DND-41 (cell line): ENCODE results near the gene BEST3.

Experiments
- ATAC-seq: fragments of 200-7000 bp; cut with Tn5 transposase; 3 replicates; pipeline ENCODE4 v1.9.1; 2021; ENCODE audit warnings: low read depth; ENCODE audit not compliant: insufficient read depth
- DNase-seq: peaks from one replicate; pipeline ENCODE4 v3.0.0-alpha.2; 2020
- H2AFZ ChIP-seq: 2 replicates; pipeline ENCODE4 v1.6.0; 2012; ENCODE audit warnings: low read depth, low read length
- H3K27ac ChIP-seq: 2 replicates; pipeline ENCODE4 v1.5.1; 2012; ENCODE audit warnings: low read length, inconsistent platforms
- H3K27me3 ChIP-seq: fragments of 200-600 bp; sonication (generic); 2 replicates; pipeline ENCODE4 v1.6.0; 2012; ENCODE audit warnings: low read length, mild to moderate bottlenecking, inconsistent platforms; ENCODE audit not compliant: insufficient read depth, poor library complexity
- H3K36me3 ChIP-seq: 2 replicates; pipeline ENCODE4 v1.5.1; 2012; ENCODE audit warnings: low read length, inconsistent platforms; ENCODE audit not compliant: insufficient read depth
- H3K4me1 ChIP-seq: 2 replicates; pipeline ENCODE4 v1.5.1; 2012; ENCODE audit warnings: mild to moderate bottlenecking, low read length; ENCODE audit not compliant: insufficient read depth
- H3K4me2 ChIP-seq: 2 replicates; pipeline ENCODE4 v1.6.0; 2012; ENCODE audit warnings: mild to moderate bottlenecking, moderate library complexity, low read length, inconsistent platforms; ENCODE audit not compliant: insufficient read depth
- H3K4me3 ChIP-seq, 2 experiments: fragments of 200-600 bp in 1 of 2; shearing (Covaris generic) in 1 of 2; 2 replicates each; pipeline ENCODE4 v1.5.1; 2012 to 2016; ENCODE audit warnings: inconsistent platforms in 2 of 2, low read length in 2 of 2, mild to moderate bottlenecking in 2 of 2, low read depth in 1 of 2, moderate library complexity in 1 of 2
- H3K79me2 ChIP-seq: 2 replicates; pipeline ENCODE4 v1.6.0; 2012; ENCODE audit warnings: low read length, inconsistent platforms; ENCODE audit not compliant: insufficient read depth
- H3K9ac ChIP-seq: 2 replicates; pipeline ENCODE4 v1.6.0; 2012; ENCODE audit warnings: low read depth, mild to moderate bottlenecking, inconsistent platforms, low read length, moderate library complexity
- H3K9me3 ChIP-seq: 2 replicates; pipeline ENCODE4 v1.5.1; 2012; ENCODE audit warnings: low read length, moderate library complexity, mild to moderate bottlenecking, inconsistent platforms; ENCODE audit not compliant: insufficient read depth, severe bottlenecking
- H4K20me1 ChIP-seq: 2 replicates; pipeline ENCODE4 v1.6.0; 2012; ENCODE audit warnings: low read length; ENCODE audit not compliant: insufficient read depth
- EZH2 ChIP-seq: IDR thresholded peaks from 3 replicates; pipeline ENCODE4 v1.6.1; 2012; ENCODE audit warnings: borderline replicate concordance, low read depth, mild to moderate bottlenecking, moderate library complexity, low read length, inconsistent platforms; ENCODE audit not compliant: severe bottlenecking
- TF ChIP-seq, protein P1 (sequence below): IDR thresholded peaks from 2 replicates; pipeline ENCODE4 v1.5.1; 2012; ENCODE audit warnings: borderline replicate concordance, low read length, moderate library complexity, mild to moderate bottlenecking; ENCODE audit not compliant: poor library complexity, severe bottlenecking; ENCODE audit errors: extremely low read depth

Gene BEST3

DNA sequence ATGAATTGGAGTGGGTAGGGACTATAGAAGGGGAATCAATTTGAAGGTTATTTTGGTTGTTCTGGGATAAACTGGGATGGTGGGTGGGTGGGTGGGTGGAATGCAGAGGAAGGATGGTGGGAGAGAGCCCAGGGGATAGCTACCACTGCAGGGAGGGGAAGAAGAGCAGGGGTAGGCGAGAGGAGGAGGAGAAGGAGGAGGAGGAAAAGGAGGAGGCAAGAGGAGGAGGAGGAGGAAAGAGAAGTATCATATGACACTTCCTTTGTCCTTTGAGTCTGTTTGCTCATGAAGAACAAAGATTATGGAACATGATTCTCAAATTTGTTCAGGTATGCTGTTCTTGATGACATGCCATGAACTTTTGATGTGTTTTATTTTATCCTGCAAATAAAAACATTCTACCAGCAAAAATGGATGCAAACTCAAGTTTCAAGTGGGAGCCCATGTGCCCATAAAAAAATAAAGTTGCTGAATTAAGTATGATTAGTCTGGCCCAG, 4.1 kb upstream of the BEST3 start:
- DNase-seq (no peak), ATAC-seq (no peak)
- H2AFZ ChIP-seq = no peak overlapping the region
- TF ChIP-seq, protein P1, sequence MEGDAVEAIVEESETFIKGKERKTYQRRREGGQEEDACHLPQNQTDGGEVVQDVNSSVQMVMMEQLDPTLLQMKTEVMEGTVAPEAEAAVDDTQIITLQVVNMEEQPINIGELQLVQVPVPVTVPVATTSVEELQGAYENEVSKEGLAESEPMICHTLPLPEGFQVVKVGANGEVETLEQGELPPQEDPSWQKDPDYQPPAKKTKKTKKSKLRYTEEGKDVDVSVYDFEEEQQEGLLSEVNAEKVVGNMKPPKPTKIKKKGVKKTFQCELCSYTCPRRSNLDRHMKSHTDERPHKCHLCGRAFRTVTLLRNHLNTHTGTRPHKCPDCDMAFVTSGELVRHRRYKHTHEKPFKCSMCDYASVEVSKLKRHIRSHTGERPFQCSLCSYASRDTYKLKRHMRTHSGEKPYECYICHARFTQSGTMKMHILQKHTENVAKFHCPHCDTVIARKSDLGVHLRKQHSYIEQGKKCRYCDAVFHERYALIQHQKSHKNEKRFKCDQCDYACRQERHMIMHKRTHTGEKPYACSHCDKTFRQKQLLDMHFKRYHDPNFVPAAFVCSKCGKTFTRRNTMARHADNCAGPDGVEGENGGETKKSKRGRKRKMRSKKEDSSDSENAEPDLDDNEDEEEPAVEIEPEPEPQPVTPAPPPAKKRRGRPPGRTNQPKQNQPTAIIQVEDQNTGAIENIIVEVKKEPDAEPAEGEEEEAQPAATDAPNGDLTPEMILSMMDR = no peak
- no peak for TF ChIP-seq EZH2
- no peaks in the 10 kb centered on the region for H3K79me2 ChIP-seq
- no peaks in the 10 kb centered on the region for H3K4me1 ChIP-seq
- H3K9ac ChIP-seq = no peak overlapping the region
- no peak overlapping the region for H3K4me3 ChIP-seq
- H3K27me3 ChIP-seq = no peaks in the 10 kb centered on the region
- no peaks in the 10 kb centered on the region for H3K36me3 ChIP-seq
- no peaks in the 10 kb centered on the region for H4K20me1 ChIP-seq
- no peak overlapping the region for H3K27ac ChIP-seq
- H3K4me2 ChIP-seq = no peak overlapping the region
- no peaks in the 10 kb centered on the region for H3K9me3 ChIP-seq

DNA sequence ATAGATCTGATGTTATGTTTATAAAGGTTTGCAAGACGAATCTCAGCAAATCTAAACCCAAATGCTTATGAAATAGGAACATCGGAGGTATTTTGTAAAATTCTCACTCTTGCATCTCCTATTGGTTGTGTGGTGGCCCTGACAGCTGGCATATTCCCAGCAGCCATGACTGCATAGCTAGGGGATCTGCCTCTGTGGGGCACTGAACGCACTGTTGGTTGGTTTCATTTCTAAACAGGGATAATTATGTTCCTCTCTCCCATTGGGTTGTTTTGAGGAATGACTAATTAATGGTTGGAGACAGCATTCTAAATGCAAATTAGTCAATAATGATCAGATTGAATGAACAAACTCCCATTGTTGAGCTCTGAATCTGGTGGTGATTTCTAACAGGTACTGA, 2.7 kb upstream of the BEST3 start:
- TF ChIP-seq EZH2 = no peak
- TF ChIP-seq, protein P1 = no peak
- peaks cover 5% of the 10 kb centered on the region for H3K27me3 ChIP-seq
- H3K9ac ChIP-seq = no peak overlapping the region
- no peaks in the 10 kb centered on the region for H3K9me3 ChIP-seq
- H3K36me3 ChIP-seq = no peaks in the 10 kb centered on the region
- DNase-seq (no peak), ATAC-seq (no peak)
- H4K20me1 ChIP-seq = no peaks in the 10 kb centered on the region
- no peaks in the 10 kb centered on the region for H3K79me2 ChIP-seq
- no peak overlapping the region for H3K4me3 ChIP-seq
- no peak overlapping the region for H2AFZ ChIP-seq
- no peaks in the 10 kb centered on the region for H3K4me1 ChIP-seq
- no peak overlapping the region for H3K27ac ChIP-seq
- H3K4me2 ChIP-seq = no peak overlapping the region

DNA sequence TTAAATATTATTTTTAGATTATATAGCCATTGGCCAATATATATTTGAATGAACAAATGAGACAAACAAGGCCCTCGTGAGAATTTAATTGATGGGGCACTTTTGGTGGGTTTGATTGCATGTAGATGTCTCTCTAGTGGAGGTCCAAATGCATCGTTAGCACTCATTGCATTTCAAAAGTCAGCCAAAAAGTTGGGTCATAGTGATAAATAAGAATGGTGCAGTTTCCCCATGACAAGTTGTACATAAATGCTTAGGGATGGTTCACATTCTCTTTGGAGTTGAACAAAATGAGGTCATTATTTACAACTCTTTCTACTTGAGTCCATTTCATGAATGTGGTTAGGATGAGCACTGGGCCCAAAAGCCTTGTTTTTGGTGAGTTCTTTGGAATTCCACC, 1.0 kb downstream of the BEST3 start:
- ATAC-seq = no peak
- H3K27me3 ChIP-seq = peaks cover 10% of the 10 kb centered on the region
- H3K27ac ChIP-seq = no peak overlapping the region
- TF ChIP-seq EZH2 = no peak
- TF ChIP-seq, protein P1 = no peak
- no peak overlapping the region for H3K4me3 ChIP-seq
- H3K36me3 ChIP-seq = no peaks in the 10 kb centered on the region
- no peak for DNase-seq
- no peak overlapping the region for H3K9ac ChIP-seq
- H3K79me2 ChIP-seq = no peaks in the 10 kb centered on the region
- H2AFZ ChIP-seq = no peak overlapping the region
- H4K20me1 ChIP-seq = no peaks in the 10 kb centered on the region
- no peaks in the 10 kb centered on the region for H3K4me1 ChIP-seq
- H3K9me3 ChIP-seq = no peaks in the 10 kb centered on the region
- no peak overlapping the region for H3K4me2 ChIP-seq

DNA sequence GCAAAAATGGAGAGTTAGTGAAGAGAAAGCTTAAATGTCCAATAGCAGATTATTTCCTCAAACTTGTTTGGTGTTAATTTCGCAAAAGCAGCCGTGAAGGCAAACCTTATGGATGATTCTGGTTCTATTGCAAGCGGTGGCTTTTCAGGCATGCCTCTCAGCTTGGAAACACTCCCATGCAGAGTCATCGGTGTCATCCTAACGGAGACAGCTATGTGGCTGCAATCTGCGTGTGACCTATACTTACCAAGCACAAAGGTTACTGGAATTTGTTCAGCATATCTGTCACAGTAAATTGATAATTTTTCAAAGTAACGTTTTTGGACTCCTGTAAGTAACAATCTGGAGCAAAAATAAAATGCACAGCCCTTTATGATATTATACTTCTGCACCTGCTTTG, 5.0 kb downstream of the BEST3 start:
- no peak overlapping the region for H3K4me2 ChIP-seq
- no peaks in the 10 kb centered on the region for H3K9me3 ChIP-seq
- H3K9ac ChIP-seq = no peak overlapping the region
- H3K79me2 ChIP-seq = no peaks in the 10 kb centered on the region
- no peak overlapping the region for H3K4me3 ChIP-seq
- DNase-seq = no peak
- no peak overlapping the region for H3K27ac ChIP-seq
- peaks cover 10% of the 10 kb centered on the region for H3K27me3 ChIP-seq
- H4K20me1 ChIP-seq = no peaks in the 10 kb centered on the region
- no peaks in the 10 kb centered on the region for H3K4me1 ChIP-seq
- TF ChIP-seq EZH2 = no peak
- TF ChIP-seq, protein P1 = no peak
- H2AFZ ChIP-seq = no peak overlapping the region
- H3K36me3 ChIP-seq = no peaks in the 10 kb centered on the region
- no peak for ATAC-seq
